ENCODE data around the gene DHRSX.

- TF ChIP-seq, protein P1, sequence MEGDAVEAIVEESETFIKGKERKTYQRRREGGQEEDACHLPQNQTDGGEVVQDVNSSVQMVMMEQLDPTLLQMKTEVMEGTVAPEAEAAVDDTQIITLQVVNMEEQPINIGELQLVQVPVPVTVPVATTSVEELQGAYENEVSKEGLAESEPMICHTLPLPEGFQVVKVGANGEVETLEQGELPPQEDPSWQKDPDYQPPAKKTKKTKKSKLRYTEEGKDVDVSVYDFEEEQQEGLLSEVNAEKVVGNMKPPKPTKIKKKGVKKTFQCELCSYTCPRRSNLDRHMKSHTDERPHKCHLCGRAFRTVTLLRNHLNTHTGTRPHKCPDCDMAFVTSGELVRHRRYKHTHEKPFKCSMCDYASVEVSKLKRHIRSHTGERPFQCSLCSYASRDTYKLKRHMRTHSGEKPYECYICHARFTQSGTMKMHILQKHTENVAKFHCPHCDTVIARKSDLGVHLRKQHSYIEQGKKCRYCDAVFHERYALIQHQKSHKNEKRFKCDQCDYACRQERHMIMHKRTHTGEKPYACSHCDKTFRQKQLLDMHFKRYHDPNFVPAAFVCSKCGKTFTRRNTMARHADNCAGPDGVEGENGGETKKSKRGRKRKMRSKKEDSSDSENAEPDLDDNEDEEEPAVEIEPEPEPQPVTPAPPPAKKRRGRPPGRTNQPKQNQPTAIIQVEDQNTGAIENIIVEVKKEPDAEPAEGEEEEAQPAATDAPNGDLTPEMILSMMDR (IDR thresholded peaks at IDR 0.05) = no peak
- TF ChIP-seq POLR2A (IDR thresholded peaks at IDR 0.05) = no peak
Observed at GRCh38 chrX:2228536-2228935, 272.2 kb downstream of the DHRSX start.

All from thyroid gland (tissue), 4 donors.